ENCODE measurements around the gene RLN3. TPM values are rescaled to one million over a fixed set of nuclear protein-coding genes. Genes with fewer than 3 reads are reported as not detected.
"Not testable (repeated sequence)": the region's sequence is repeated elsewhere in the genome, so short reads cannot be mapped to it uniquely, and the experiment has no call there.

RLN3 gene
- total and polyA plus RNA-seq, 2 donors (not counting 1 experiment from before 2014, with no cell fraction given) = not detected

GRCh38 chr19:14019100-14019499 is 8.8 kb upstream of the RLN3 start:
- no peaks in the 10 kb centered on the region for H3K27me3 ChIP-seq (ENCODE audit: control insufficient read depth, insufficient read depth, low read length)

GRCh38 chr19:14019739-14020138 is 8.2 kb upstream of the RLN3 start:
- not testable (repeated sequence) for H3K4me2 ChIP-seq (ENCODE audit: extremely low read depth, insufficient read depth, low read length)

More at GRCh38 chr19:14019100-14019499, 8.8 kb upstream of the RLN3 start:
- no peak for DNase-seq (ENCODE audit: low read depth in 2 of 2)
- Histone ChIP-seq H3K4me2 (ENCODE audit: extremely low read depth, insufficient read depth, low read length) (no peak overlapping the region), H4K20me1 (ENCODE audit: control insufficient read depth, extremely low read depth, insufficient read depth, low read length) (no peaks in the 10 kb centered on the region), H3K9ac (ENCODE audit: insufficient read depth, low read length) (no peak overlapping the region), H3K36me3 (ENCODE audit: control insufficient read depth, insufficient read depth, low read length) (no peaks in the 10 kb centered on the region), H3K4me3 (replicated peaks in 1 of 4; ENCODE audit: control extremely low read depth in 1 of 4, insufficient read depth in 1 of 4, low read depth in 3 of 4, low read length in 4 of 4) (no peak overlapping the region), H3K27ac (ENCODE audit: insufficient read depth, low read length) (no peak overlapping the region), H3K79me2 (ENCODE audit: control insufficient read depth, insufficient read depth, low read length) (no peaks in the 10 kb centered on the region), H2AFZ (ENCODE audit: low read length) (no peak overlapping the region), H3K4me1 (ENCODE audit: control insufficient read depth, extremely low read depth, insufficient read depth, low read length) (peaks cover 5% of the 10 kb centered on the region), H3K9me3 (ENCODE audit: control insufficient read depth, insufficient read depth, low read depth, low read length) (no peaks in the 10 kb centered on the region)
- TF ChIP-seq EZH2 (IDR thresholded peaks at IDR 0.05; ENCODE audit: low read length, missing control alignments) (no peak), CTCF (conservative IDR thresholded peaks at IDR 0.05 in 1 of 2, IDR thresholded peaks at IDR 0.05 in 1 of 2; ENCODE audit: low read depth in 1 of 2, low read length in 2 of 2) (no peak)

GRCh38 chr19:14021474-14021873 is 6.5 kb upstream of the RLN3 start:
- H2AFZ ChIP-seq (ENCODE audit: low read length) = no peak overlapping the region
- H3K4me3 ChIP-seq (replicated peaks in 1 of 4; ENCODE audit: control extremely low read depth in 1 of 4, insufficient read depth in 1 of 4, low read depth in 3 of 4, low read length in 4 of 4) = no peak overlapping the region
- no peak overlapping the region for H3K9ac ChIP-seq (ENCODE audit: insufficient read depth, low read length)
- H3K36me3 ChIP-seq (ENCODE audit: control insufficient read depth, insufficient read depth, low read length) = no peaks in the 10 kb centered on the region
- no peaks in the 10 kb centered on the region for H4K20me1 ChIP-seq (ENCODE audit: control insufficient read depth, extremely low read depth, insufficient read depth, low read length)
- H3K27me3 ChIP-seq (ENCODE audit: control insufficient read depth, insufficient read depth, low read length) = no peaks in the 10 kb centered on the region
- no peaks in the 10 kb centered on the region for H3K79me2 ChIP-seq (ENCODE audit: control insufficient read depth, insufficient read depth, low read length)
- H3K9me3 ChIP-seq (ENCODE audit: control insufficient read depth, insufficient read depth, low read depth, low read length) = no peaks in the 10 kb centered on the region
- peaks cover 5% of the 10 kb centered on the region for H3K4me1 ChIP-seq (ENCODE audit: control insufficient read depth, extremely low read depth, insufficient read depth, low read length)
- no peak for TF ChIP-seq CTCF (conservative IDR thresholded peaks at IDR 0.05 in 1 of 2, IDR thresholded peaks at IDR 0.05 in 1 of 2; ENCODE audit: low read depth in 1 of 2, low read length in 2 of 2)
- TF ChIP-seq EZH2 (IDR thresholded peaks at IDR 0.05; ENCODE audit: low read length, missing control alignments) = no peak
- H3K27ac ChIP-seq (ENCODE audit: insufficient read depth, low read length) = no peak overlapping the region
- no peak for DNase-seq (ENCODE audit: low read depth in 2 of 2)
- H3K4me2 ChIP-seq (ENCODE audit: extremely low read depth, insufficient read depth, low read length) = no peak overlapping the region

More at GRCh38 chr19:14019739-14020138, 8.2 kb upstream of the RLN3 start:
- H3K9ac ChIP-seq (ENCODE audit: insufficient read depth, low read length); H4K20me1 ChIP-seq (ENCODE audit: control insufficient read depth, extremely low read depth, insufficient read depth, low read length); H3K4me3 ChIP-seq (replicated peaks in 1 of 4; ENCODE audit: control extremely low read depth in 1 of 4, insufficient read depth in 1 of 4, low read depth in 3 of 4, low read length in 4 of 4); DNase-seq (ENCODE audit: low read depth in 2 of 2); H3K36me3 ChIP-seq (ENCODE audit: control insufficient read depth, insufficient read depth, low read length); H3K79me2 ChIP-seq (ENCODE audit: control insufficient read depth, insufficient read depth, low read length); H3K27me3 ChIP-seq (ENCODE audit: control insufficient read depth, insufficient read depth, low read length); H2AFZ ChIP-seq (ENCODE audit: low read length); H3K27ac ChIP-seq (ENCODE audit: insufficient read depth, low read length); H3K9me3 ChIP-seq (ENCODE audit: control insufficient read depth, insufficient read depth, low read depth, low read length); H3K4me1 ChIP-seq (ENCODE audit: control insufficient read depth, extremely low read depth, insufficient read depth, low read length): not testable (repeated sequence)
